C4-2B (cell line): ENCODE measurements around the gene CMTM8.

Experiments used
- ZFX ChIP-seq: fragments of 450-650 bp; IDR thresholded peaks from 2 replicates; pipeline ENCODE4 v1.6.1; 2017
- TF ChIP-seq, protein P1 (sequence below): fragments of 450-650 bp; conservative IDR thresholded peaks from 2 replicates; pipeline ENCODE4 v1.5.1; 2017; ENCODE audit warnings: mild to moderate bottlenecking

DNA sequence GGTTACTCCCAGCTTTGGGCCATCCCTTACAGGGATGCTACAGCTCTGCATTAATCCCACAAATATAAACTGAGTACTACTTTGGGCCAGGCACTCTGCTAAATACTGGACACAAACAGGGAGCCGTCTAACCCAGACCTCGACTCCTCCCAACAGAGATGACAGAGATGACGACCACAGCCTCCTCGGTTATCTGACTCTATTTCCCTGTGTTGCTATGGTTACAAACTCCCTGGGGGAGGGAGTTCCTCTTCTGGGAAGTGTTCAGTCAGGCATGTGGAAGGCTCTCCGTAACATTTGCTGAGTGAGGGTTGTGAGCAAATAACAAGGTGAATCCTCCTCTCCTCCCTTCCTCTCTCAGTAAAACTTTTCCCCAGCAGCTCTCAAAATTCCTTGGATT lies 146.5 kb downstream of the CMTM8 start:
- TF ChIP-seq, protein P1, sequence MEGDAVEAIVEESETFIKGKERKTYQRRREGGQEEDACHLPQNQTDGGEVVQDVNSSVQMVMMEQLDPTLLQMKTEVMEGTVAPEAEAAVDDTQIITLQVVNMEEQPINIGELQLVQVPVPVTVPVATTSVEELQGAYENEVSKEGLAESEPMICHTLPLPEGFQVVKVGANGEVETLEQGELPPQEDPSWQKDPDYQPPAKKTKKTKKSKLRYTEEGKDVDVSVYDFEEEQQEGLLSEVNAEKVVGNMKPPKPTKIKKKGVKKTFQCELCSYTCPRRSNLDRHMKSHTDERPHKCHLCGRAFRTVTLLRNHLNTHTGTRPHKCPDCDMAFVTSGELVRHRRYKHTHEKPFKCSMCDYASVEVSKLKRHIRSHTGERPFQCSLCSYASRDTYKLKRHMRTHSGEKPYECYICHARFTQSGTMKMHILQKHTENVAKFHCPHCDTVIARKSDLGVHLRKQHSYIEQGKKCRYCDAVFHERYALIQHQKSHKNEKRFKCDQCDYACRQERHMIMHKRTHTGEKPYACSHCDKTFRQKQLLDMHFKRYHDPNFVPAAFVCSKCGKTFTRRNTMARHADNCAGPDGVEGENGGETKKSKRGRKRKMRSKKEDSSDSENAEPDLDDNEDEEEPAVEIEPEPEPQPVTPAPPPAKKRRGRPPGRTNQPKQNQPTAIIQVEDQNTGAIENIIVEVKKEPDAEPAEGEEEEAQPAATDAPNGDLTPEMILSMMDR: no peak
- no peak for TF ChIP-seq ZFX
